CD4-positive, alpha-beta T cell treated with Interleukin-12 subunit alpha and Interleukin-12 subunit beta, for 1 hour (primary cell): ENCODE measurements around the gene GALR3.

Source experiments
- DNase-seq: peaks from one replicate; pipeline ENCODE4 v3.0.0-alpha.2; 2020

Gene GALR3

GRCh38 chr22:37803639-37804351 lies 19.4 kb upstream of the GALR3 start:
- DNase-seq: no peak

GRCh38 chr22:37804352-37804880 lies 18.8 kb upstream of the GALR3 start:
- DNase-seq: no peak

GRCh38 chr22:37804881-37805809 lies 18.0 kb upstream of the GALR3 start:
- peak; percentile 76 for DNase-seq

- DNase-seq: no peak
Observed at GRCh38 chr22:37805810-37806277, 17.3 kb upstream of the GALR3 start.

GRCh38 chr22:37806409-37807333 lies 16.5 kb upstream of the GALR3 start:
- DNase-seq: peak; percentile 9

- peak; percentile 92 for DNase-seq
Observed at GRCh38 chr22:37807410-37808293, 15.5 kb upstream of the GALR3 start, which contains the start of gene GCAT. TSS of gene GCAT (plus strand) at chr22:37807934. CDS start at chr22:37807968, 34 bp downstream.

- DNase-seq: no peak
Observed at GRCh38 chr22:37808294-37808657, 14.9 kb upstream of the GALR3 start.

- no peak for DNase-seq
Observed at GRCh38 chr22:37809672-37810333, 13.4 kb upstream of the GALR3 start.

- DNase-seq: no peak
Observed at GRCh38 chr22:37811867-37812266, 11.3 kb upstream of the GALR3 start.

- no peak for DNase-seq
Observed at GRCh38 chr22:37812869-37813678, 10.1 kb upstream of the GALR3 start.

GRCh38 chr22:37815593-37815992 lies 7.6 kb upstream of the GALR3 start:
- DNase-seq: no peak

- no peak for DNase-seq
Observed at GRCh38 chr22:37816543-37817180, 6.5 kb upstream of the GALR3 start.

GRCh38 chr22:37817705-37818408 lies 5.3 kb upstream of the GALR3 start:
- peak; percentile 83 for DNase-seq

GRCh38 chr22:37818409-37819104 lies 4.6 kb upstream of the GALR3 start:
- DNase-seq: peak; percentile 69

GRCh38 chr22:37819105-37819433 lies 4.1 kb upstream of the GALR3 start:
- no peak for DNase-seq

GRCh38 chr22:37820350-37820749 lies 2.8 kb upstream of the GALR3 start:
- DNase-seq: no peak

GRCh38 chr22:37822079-37822833 lies 926 bp upstream of the GALR3 start:
- DNase-seq: no peak
